Activated T-cell treated with anti-CD3 and anti-CD28 coated beads for 1 hour (primary cell): ENCODE measurements around the gene LRP1.

Source experiments
- DNase-seq: peaks from one replicate; pipeline ENCODE4 v3.0.0-alpha.2; 2020; ENCODE audit warnings: low read depth

LRP1 gene

DNA sequence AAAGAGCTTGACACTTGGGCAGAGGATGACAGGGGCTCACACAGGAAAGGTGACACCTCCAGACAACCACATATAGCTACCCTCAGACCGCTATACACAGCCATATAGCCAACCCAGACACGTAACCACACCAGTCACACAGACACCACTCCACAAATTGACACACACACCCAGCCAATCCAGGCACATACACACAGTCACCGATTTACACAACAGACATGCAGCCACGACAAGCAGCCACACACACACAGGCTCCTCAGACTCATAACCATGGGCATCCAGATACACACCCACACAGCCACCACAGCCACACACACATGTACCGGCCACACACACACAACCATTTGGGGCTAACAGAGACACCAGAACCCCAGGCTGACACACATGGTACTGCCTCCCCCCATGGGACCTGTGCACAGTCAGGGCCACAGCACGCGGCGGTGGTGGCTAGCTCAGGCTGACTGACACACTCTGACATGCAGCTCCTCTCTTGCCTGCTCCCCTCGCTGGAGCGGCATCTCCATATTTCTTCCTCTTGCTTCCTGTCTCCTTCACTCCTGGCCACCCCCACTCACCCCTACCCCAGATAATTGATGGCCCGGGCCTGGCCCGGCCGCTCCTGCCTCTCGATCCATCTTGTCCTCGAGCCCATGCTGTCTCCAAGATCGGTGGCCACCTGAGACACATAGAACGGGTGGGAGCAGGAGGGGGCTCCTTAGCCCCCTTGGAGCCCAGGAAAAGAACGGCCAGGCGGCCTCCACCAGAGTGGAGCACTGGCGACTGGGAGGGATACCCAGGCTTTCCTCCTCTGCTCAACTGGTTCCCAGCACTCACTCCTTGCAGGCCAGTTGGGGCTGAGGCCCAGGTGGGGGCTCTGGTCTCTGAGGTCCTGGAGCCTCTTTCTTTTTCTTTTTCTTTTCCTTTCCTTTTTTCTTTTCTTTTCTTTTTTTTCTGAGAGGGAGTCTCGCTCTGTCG, 95.2 kb downstream of the LRP1 start:
- no peak for DNase-seq

DNA sequence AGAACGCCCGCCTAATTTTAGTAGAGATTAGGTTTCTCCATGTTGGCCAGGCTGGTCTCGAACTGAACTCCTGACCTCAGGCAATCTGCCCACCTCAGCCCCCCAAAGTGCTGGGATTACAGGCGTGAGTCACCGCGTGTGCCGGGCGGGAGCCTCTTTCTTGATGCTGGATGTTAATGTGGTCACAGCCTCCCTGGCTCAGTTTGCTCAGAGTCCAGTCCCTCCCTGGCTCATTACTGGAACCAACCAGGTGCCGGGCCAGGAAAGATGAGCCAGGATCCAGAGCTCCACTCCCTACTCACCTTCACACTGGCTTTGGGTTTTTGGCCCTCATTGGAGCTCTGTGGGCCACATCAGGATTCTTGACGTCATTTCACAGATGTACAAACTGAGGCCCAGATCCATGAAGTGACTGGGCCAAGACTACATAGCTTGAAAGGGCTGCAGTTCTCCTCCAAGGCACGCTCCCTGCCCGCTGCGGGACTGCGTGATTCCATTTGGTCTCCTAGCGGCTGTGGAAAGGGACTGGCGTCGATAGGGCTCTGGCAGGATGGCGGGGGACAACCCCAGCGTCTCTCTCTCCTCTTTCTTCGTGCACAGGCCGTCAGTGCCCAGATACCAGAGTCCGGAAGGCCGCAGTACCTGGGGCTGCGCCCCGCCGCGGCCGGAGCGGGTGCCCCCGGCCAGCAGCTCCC, 96.1 kb downstream of the LRP1 start:
- DNase-seq: no peak

DNA sequence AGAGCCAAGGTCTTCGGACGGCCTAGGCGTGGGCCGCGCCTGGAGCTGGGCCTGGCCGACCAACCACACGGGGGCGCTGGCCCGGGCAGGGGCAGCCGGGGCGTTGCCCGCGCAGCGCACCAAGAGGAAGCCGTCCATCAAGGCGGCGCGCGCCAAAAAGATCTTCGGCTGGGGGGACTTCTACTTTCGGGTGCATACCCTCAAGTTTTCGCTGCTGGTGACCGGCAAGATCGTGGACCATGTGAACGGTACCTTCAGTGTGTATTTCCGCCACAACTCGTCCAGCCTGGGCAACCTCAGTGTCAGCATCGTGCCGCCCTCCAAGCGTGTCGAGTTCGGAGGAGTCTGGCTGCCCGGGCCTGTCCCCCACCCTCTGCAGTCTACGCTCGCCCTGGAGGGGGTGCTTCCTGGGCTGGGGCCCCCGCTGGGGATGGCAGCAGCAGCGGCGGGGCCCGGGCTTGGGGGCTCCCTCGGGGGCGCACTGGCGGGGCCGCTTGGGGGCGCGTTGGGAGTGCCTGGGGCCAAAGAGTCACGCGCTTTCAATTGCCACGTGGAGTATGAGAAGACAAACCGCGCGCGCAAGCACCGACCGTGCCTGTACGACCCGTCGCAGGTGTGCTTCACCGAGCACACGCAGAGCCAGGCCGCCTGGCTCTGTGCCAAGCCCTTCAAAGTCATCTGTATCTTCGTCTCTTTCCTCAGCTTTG, 96.8 kb downstream of the LRP1 start:
- peak; percentile 66 for DNase-seq

DNA sequence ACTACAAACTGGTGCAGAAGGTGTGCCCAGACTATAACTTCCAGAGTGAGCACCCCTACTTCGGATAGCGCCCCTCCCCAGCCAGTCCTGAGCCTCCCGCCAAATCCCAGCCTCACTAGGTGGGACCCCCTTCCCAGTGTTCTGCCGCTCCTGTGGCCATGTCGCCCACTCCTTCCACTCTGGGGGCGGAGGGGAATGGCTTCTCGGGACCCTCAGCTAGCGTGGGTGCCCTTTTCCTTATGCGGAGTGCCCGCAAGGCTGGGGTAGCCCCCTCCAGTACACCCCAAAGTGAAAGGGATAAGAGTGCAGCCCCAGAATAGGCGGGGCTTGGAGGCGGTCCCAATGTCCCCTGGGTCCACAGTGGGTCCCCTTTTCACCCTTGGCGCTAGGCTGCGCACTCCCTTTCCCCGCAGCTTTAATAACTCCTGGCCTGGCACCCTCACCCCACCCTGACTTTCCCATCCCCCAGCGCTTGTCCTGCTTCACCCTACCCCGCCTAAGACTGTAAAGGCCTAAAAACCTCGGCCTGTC, 97.5 kb downstream of the LRP1 start:
- DNase-seq: no peak

DNA sequence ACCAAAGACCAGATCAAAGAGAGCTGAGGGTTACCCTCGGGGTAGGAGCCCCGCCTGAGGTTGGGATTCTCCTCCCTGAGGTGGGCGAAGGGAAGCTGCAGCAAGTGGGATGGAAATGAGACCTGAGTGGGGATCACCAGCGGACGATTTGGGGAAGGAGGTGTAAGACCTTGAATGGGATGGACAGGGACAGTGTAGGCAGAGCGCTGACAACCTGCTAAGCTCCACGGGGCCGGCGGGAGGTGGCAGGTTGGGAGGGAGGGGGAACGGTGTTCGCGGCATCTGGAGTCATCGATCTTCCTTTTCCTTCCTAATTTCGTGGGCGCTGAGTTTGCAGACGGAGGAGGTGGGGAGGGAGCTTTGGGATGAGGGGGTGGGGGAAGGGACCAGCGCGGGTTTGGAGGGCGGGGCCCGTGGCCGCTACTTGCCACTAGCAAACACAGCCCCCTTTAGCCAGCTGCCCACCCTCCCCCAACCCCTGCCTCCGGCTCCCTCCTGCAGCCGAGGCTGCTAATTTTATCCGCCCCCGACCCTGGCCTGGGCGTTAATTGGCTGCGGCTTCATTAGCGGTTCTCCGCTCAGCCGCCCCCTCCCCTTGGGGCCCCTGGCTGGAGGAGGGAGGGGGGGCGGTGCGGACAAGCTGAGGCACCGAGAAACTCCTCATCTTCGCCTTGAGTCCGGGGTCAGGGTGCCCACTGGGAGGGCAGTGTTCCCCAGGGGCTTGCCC, 98.5 kb downstream of the LRP1 start:
- no peak for DNase-seq

DNA sequence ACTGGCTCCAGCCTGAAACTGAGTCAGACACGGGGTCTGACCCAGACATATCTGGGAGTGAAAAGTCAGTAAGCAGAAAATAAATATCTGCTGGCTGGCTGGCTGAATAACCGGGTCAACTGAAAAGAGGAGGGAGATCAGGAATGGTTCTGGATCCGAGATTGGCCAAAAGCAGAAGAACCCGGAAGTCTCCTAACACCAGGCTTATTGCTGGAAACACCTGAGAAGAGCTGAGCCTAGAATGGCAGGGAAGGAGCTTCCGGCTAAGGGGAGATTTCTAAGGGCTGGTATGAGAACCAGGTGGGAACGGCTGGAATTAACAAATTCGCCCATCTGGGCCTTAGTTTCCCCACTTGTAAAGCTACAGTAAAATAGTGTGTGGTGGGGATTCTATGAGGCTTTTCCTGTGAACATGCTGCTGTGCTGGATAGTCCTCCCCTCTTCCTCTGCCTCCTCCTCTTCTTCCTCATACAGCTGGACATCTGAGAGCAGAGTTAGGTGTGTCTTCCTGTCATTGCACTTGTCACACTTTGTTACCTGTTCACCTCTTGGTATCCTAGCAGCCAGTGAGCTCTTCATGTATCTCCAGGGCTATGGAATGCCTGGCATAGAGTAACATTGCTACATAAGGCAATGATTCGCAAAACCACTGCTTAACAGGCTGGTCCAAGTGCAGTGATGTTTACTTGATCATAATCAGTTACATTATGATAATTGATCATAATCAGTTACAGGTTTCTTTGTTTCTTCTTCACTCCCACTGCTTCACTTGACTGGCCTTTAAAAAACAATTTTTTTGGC, 99.2 kb downstream of the LRP1 start:
- no peak for DNase-seq

DNA sequence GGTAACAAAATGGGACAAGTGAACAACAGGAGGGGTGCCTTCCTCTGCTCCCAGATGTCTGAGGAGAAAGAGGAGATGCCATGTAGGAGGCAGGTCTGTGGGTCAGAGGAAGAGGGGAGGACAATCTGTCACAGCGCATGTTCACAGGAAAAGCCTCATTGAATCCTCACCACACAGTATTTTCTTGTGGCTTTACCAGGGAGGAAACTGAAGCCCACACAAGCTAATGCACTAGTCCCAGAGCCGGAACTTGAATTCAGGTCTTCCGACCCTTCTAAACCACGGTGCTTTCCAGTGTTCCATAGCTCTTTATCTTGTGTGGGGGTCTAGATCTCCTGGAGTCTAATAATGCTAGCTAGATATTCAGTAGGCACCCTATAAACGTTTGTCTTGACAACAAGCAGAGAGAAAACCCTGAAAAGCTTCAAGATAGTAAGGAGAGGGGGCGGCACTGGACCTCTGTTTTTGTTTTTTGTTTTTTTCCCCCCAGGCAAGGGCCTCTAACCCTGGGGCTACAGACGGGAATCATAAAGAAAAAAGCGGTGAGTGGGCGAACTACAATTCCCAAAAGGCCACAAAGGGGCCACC, 100.9 kb downstream of the LRP1 start:
- DNase-seq: no peak

DNA sequence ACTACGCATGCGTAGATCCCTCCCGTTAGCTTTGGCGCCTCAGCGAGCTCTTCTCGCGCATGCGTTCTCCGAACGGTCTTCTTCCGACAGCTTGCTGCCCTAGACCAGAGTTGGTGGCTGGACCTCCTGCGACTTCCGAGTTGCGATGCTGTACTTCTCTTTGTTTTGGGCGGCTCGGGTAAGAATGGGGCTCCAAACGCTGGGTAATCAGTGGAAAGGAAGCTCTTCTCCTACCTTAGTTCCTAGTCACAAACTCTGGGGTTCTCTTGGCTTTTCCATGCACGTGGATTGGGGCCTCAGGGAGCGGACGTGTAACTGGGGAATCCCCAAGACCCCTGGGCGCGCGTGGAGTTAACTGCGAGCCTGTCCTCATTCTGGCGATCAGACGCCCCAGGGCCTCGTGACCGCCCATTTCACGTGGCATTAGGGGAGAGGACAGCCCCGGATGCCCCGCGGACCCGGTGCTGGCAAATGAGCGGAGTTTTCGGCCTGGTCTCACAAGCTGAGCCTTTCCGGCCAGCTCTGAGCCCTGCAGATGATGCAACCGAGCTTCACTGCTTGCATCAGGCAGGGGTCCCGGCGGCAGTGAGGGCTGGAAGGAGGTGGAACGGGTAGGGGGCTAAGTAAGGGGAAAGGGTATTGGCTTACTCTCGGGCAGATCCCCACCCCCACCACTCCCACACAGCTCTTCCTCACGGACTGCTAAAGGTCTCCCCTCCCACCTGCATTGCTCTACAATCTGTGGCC, 101.5 kb downstream of the LRP1 start, which contains the start of gene SHMT2:
TSS of gene SHMT2 (plus strand) at position 78 of the 747 bp plus-strand sequence. CDS start at position 146, 68 bp downstream.
- peak; percentile 88 for DNase-seq

DNA sequence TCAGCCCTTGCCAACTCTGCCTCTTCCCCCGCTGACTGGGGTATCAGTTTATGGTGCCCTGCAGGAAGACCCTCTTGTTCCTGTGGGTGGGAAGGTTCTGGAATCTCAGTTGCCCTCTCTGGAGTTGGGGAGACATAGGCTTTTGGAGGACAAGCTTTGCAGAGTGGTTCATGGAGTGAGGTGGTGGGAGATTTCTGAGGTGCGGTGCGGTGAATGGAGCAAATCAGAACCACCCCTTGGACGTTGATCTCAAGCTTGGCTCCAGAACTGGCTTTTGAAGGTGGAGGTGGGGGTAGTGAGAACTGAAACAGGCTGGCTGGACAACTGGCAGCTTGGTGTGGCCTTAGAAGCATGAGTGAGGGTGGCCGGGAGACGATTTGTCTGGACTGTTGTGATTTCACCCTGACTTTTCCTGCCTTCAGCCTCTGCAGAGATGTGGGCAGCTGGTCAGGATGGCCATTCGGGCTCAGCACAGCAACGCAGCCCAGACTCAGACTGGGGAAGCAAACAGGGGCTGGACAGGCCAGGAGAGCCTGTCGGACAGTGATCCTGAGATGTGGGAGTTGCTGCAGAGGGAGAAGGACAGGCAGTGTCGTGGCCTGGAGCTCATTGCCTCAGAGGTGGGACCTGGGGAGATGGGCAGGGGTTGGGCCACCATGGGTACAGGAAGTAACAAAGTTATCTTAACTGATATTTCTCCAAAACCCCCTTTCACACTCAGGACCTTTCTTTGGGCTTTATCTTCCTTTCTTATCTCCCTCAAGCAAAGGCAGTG, 102.3 kb downstream of the LRP1 start:
- DNase-seq: no peak

DNA sequence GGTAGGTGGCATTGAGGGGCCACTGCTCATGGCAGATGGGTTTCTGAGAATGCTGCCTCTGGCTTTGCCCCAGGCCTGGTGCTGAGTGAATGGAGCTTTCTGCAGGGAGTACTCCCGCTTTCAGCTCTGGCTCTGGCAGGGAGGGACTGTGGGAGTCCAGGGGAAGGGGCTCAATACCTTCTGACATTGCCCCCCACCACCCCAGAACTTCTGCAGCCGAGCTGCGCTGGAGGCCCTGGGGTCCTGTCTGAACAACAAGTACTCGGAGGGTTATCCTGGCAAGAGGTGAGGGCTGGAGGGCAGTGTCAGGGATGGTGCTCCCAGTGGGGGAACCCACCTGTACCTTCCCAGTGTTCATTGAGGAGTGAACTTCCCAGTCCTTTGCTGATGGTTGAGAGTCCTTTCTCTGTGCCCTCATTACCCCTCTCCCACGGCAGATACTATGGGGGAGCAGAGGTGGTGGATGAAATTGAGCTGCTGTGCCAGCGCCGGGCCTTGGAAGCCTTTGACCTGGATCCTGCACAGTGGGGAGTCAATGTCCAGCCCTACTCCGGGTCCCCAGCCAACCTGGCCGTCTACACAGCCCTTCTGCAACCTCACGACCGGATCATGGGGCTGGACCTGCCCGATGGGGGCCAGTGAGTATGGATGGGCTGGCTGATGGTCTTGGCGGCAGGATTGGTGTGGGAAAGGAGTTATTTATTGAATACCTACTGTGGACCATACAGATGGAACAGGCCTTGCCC, 103.2 kb downstream of the LRP1 start:
- DNase-seq: no peak

DNA sequence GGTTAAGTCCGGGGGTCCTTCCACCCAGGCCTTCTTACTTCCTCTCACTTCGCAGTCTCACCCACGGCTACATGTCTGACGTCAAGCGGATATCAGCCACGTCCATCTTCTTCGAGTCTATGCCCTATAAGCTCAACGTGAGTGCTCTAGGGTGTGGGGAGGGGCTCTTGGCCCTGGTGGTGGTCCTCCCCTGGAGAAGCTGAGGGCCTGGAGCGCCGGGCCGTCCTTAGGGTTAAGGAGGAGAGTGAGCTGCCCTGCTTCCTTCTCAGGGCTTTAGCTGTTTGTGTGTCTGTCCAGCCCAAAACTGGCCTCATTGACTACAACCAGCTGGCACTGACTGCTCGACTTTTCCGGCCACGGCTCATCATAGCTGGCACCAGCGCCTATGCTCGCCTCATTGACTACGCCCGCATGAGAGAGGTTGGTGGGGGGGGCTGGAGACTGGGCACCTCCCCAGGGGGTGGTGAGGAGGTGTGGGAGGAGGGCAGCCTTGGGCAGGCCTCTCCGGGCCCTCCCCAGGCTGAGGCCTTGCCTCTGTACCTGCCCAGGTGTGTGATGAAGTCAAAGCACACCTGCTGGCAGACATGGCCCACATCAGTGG, 104.0 kb downstream of the LRP1 start:
- no peak for DNase-seq

DNA sequence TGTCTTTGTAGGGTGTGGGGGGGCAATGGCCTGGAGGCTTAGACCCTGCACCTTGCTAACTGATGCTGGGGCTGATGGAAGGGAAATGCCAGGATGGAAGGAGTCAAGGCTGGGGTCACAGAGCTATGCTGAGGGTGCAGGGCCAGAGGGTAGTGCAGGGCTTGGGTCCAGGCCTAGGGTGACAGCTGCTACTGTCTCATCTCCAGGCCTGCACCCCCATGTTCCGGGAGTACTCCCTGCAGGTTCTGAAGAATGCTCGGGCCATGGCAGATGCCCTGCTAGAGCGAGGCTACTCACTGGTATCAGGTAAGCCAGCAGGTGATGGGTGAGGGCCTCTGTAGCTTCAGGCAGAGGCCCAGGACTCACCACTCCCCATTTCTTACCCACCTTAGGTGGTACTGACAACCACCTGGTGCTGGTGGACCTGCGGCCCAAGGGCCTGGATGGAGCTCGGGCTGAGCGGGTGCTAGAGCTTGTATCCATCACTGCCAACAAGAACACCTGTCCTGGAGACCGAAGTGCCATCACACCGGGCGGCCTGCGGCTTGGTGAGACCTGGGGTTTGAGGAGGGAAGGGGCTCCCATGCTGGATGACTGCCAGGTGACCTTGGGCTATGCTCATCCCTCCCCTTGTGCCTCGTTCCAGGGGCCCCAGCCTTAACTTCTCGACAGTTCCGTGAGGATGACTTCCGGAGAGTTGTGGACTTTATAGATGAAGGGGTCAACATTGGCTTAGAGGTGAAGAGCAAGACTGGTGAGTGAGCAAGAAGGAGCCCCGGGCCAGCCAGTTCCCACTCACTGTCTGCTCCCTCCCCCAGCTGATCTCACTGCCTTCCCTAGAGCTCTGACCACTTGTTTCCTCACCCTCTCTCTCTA, 105.3 kb downstream of the LRP1 start:
- no peak for DNase-seq

DNA sequence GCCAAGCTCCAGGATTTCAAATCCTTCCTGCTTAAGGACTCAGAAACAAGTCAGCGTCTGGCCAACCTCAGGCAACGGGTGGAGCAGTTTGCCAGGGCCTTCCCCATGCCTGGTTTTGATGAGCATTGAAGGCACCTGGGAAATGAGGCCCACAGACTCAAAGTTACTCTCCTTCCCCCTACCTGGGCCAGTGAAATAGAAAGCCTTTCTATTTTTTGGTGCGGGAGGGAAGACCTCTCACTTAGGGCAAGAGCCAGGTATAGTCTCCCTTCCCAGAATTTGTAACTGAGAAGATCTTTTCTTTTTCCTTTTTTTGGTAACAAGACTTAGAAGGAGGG, 105.9 kb downstream of the LRP1 start:
- no peak for DNase-seq

DNA sequence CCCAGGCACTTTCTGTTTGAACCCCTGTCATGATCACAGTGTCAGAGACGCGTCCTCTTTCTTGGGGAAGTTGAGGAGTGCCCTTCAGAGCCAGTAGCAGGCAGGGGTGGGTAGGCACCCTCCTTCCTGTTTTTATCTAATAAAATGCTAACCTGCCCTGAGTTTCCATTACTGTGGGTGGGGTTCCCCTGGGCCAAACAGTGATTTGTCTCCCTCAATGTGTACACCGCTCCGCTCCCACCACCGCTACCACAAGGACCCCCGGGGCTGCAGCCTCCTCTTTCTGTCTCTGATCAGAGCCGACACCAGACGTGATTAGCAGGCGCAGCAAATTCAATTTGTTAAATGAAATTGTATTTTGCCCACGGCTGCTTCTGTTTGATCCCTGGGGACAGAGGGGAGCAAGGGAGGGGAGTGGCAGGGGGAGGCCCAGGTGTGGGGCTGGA, 106.3 kb downstream of the LRP1 start:
- DNase-seq: no peak

DNA sequence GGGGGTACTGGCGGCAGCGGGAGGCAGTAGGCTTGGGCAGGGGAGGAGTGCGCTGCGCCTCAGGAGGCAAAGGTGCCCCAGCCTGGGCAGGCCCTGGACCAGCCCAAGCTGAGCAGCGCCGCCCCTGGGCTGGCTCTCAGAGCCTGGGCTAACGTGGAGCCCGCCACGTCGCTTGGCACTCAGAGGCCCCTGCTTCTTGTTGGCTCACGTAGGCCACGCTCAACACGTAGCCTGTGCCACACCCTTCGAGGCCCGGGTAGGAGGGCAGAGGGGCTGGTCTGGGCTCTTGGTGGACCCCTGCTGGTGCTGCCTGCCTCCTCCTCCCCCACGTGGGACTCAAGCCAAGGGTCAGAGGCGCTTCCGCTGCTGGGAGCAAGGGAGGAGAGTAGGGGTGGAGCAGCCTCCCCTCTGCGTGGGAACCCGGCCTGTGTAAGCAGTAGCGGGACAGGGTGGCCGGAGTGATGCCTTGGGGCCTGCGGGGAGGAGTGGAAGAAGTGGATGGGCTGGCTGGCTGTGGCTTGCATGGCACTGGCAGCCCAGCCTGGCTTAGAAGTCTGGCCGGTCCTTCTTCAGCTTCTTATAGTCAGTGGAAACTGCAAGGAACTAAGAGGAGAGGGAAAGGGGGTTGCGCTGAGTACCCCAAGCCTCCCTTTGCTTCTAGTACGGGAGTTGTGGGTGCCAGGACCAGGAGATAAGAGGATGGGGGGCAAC, 106.9 kb downstream of the LRP1 start:
- no peak for DNase-seq

DNA sequence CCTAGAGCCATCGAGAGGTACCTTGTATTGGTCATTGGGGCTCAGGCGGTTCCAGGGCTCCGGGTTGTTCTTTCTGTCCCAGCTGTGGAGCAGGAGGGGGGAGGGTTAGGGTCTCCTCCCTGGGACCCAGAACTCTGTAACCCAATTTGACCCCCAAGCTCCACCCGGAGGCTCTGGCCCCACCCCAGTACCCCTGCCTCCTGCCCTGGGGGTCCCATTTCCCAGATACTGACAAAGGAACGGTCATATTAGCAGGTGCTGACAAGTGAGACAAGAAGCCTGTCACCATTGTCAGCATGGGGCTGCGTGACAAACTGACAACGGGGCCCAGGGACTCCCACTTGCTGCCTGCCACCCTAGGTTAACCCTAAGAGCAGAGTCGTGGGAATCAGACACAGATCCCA, 107.4 kb downstream of the LRP1 start:
- no peak for DNase-seq
